Fibroblast of villous mesenchyme (primary cell): ENCODE data around the gene ADAR. TPM values are rescaled to one million over a fixed set of nuclear protein-coding genes. Genes with fewer than 3 reads are reported as not detected.

Experiments used
- DNase-seq: peaks from one replicate; pipeline ENCODE4 v3.0.0-alpha.2; 2010; ENCODE audit warnings: low read depth
- H3K4me3 ChIP-seq: 2 replicates; pipeline ENCODE4 v1.5.1; 2011; ENCODE audit warnings: low read depth, mild to moderate bottlenecking, low read length
- total RNA-seq: library from RNA; depleted of rRNA; stranded (reverse); fragments of >200 nt; gene quantifications from 2 replicates; pipeline ENCODE4 v1.2.3, GENCODE V29; 2012
- TF ChIP-seq, protein P1 (sequence below): IDR thresholded peaks from 2 replicates; pipeline ENCODE4 v1.5.1; 2012; ENCODE audit warnings: low read depth, mild to moderate bottlenecking, low read length; ENCODE audit not compliant: insufficient read depth

ADAR gene
- total RNA-seq, 1 donor, result 142 TPM

GRCh38 chr1:154594811-154595210 lies 13.2 kb downstream of the ADAR start:
- no peak for DNase-seq
- TF ChIP-seq, protein P1, sequence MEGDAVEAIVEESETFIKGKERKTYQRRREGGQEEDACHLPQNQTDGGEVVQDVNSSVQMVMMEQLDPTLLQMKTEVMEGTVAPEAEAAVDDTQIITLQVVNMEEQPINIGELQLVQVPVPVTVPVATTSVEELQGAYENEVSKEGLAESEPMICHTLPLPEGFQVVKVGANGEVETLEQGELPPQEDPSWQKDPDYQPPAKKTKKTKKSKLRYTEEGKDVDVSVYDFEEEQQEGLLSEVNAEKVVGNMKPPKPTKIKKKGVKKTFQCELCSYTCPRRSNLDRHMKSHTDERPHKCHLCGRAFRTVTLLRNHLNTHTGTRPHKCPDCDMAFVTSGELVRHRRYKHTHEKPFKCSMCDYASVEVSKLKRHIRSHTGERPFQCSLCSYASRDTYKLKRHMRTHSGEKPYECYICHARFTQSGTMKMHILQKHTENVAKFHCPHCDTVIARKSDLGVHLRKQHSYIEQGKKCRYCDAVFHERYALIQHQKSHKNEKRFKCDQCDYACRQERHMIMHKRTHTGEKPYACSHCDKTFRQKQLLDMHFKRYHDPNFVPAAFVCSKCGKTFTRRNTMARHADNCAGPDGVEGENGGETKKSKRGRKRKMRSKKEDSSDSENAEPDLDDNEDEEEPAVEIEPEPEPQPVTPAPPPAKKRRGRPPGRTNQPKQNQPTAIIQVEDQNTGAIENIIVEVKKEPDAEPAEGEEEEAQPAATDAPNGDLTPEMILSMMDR, result no peak
- no peak overlapping the region for H3K4me3 ChIP-seq

DNA sequence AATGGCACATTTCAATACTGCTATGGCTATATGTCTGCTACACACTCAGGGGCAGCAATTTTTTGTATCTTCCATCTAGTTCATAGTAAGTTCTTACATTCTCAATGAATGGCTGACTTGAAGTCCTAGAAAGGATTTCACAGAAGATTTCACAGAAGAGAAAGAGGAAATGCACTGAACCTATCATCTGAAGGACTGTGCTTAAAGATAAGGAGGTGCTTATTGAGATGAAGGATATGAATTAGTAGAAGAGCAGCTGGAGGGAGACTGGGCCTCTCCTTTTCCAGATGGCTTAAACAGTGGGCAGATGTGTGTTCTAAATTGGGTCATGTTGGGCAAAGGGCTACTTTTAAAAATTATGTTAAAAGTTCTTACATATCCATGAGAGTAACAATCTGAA lies 14.6 kb downstream of the ADAR start:
- TF ChIP-seq, protein P1, result no peak
- H3K4me3 ChIP-seq, result no peak overlapping the region
- no peak for DNase-seq

DNA sequence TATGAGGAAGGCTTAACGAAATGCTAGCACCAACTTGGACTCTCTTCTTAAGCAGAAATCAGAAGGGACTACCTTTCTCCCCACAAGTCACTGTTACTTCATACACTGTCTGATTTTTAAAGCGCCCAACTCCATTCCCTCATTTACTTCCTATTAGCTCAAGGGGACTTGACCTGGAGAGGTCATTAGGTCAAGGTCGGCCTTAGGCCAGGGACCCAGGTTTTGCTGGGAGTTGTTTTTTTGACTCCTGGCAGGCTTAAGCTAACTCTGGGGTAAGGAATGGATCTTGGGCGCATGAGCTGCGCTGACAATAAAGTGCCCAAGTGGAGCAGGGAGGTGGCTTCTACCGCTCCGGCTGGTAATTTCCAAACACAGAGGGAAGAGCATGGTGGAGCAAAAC lies 16.8 kb downstream of the ADAR start:
- DNase-seq, result no peak
- no peak overlapping the region for H3K4me3 ChIP-seq
- TF ChIP-seq, protein P1, result no peak

DNA sequence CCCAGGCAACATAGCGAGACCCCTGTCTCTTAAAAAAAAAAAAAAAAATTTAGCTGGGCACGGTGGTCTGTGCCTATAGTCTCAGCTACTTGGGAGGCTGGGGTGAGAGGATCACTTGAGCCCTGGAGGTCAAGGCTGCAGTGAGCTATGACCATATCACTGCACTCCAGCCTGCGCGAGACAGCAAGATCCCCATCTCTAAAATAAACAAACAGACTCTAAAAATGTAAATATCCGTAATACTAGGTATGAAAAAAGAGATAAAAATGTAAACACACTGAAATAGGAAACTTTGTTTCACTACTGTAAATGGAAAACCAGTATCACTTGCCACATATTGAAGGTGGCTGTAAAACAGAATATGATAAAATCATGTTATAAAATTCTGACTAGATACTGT lies 17.2 kb downstream of the ADAR start:
- TF ChIP-seq, protein P1, result no peak
- DNase-seq, result peak; percentile 71
- no peak overlapping the region for H3K4me3 ChIP-seq

DNA sequence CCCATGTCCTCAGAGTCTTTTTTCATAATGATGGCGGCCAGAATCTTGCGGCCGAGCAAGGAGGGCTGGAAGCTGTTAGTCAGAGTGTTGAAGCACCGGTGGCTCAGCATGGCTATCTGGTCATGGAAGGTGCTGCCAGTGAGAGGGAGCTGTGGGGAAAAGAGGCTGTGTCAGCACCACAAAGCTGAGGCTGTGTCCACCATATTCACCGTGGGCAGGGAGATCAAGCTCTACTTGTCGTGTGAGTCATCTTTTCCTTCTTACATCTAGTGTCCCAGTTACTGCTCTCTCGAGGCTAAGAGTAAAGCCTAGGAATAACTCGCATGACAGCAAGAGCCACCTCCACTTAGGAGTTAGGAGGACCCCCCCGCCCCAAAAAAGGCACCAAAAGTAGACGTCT lies 18.2 kb downstream of the ADAR start:
- TF ChIP-seq, protein P1, result no peak
- H3K4me3 ChIP-seq, result no peak overlapping the region
- no peak for DNase-seq

DNA sequence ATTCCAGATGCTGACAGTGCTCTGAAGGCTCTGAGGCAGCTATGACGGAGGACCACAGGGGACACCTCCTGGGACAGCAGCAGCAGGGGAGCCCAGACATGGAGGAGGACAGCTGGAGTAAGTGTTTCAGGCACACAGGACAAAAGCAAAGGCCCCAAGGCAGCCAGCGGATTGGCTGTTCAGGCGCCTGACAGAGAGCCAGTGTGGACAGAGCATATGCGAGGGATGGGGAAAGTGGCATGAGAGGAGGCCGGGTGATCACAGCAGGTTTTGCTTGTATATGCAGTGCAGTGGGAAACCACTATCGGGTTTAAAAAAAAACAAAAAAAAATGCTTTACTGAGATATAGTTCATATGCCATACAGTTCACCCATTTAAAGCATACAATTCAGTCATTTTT lies 21.3 kb downstream of the ADAR start:
- H3K4me3 ChIP-seq, result no peak overlapping the region
- TF ChIP-seq, protein P1, result no peak
- no peak for DNase-seq

- H3K4me3 ChIP-seq, result no peak overlapping the region
- TF ChIP-seq, protein P1, result no peak
- no peak for DNase-seq
Measured at GRCh38 chr1:154586231-154586630, 21.8 kb downstream of the ADAR start.
